ENCODE data around the gene GMNN. TPM values are rescaled to one million over a fixed set of nuclear protein-coding genes. Genes with fewer than 3 reads are reported as not detected.

GMNN gene
- total RNA-seq, 1 donor from 2014 or later: 11.1 TPM

GRCh38 chr6:24796616-24797290 lies 22.0 kb downstream of the GMNN start:
- intact Hi-C loops (cut with DNase I): no loop called here
- no peaks in the 10 kb centered on the region for H3K36me3 ChIP-seq
- H3K27ac ChIP-seq: no peak overlapping the region
- TF ChIP-seq, protein P1, sequence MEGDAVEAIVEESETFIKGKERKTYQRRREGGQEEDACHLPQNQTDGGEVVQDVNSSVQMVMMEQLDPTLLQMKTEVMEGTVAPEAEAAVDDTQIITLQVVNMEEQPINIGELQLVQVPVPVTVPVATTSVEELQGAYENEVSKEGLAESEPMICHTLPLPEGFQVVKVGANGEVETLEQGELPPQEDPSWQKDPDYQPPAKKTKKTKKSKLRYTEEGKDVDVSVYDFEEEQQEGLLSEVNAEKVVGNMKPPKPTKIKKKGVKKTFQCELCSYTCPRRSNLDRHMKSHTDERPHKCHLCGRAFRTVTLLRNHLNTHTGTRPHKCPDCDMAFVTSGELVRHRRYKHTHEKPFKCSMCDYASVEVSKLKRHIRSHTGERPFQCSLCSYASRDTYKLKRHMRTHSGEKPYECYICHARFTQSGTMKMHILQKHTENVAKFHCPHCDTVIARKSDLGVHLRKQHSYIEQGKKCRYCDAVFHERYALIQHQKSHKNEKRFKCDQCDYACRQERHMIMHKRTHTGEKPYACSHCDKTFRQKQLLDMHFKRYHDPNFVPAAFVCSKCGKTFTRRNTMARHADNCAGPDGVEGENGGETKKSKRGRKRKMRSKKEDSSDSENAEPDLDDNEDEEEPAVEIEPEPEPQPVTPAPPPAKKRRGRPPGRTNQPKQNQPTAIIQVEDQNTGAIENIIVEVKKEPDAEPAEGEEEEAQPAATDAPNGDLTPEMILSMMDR (IDR thresholded peaks at IDR 0.05): no peak
- no peaks in the 10 kb centered on the region for H3K9me3 ChIP-seq
- no peaks in the 10 kb centered on the region for H3K27me3 ChIP-seq (ENCODE audit: low read depth)
- H3K4me1 ChIP-seq: no peaks in the 10 kb centered on the region
- ATAC-seq (no peak), DNase-seq (no peak)
- no peak overlapping the region for H3K4me3 ChIP-seq

DNA sequence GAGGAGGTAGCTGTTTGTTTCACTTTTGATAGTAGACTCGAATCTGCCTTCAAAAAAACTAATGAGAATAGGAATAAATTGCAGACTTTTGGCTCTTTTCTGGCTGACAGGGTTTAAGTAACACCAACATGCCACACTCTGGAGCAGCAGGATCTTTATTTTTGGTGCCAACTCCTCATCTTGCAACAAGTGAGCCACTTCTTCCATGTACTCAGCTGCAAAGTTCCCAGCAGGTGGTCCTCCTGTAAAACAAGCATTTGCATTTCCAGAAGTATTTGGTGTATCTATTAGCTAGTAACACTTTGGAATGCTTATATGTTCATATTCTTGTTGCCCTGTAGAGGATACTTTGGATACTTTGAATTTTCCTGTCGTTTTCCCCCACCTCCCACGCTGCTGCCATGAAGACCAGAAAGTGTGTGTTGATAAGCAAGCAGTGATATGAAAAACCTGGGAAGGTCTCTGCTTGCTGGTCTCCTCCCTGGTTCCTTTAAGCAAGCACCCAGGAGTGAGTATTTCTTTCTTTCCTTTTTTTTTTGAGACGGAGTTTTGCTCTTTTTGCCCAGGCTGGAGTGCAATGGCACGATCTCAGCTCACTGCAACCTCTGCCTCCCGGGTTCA lies 23.0 kb downstream of the GMNN start:
- intact Hi-C loops (cut with DNase I): no loop called here
- Histone ChIP-seq H3K27me3 (ENCODE audit: low read depth) (no peaks in the 10 kb centered on the region), H3K9me3 (no peaks in the 10 kb centered on the region), H3K27ac (no peak overlapping the region), H3K36me3 (no peaks in the 10 kb centered on the region), H3K4me1 (no peaks in the 10 kb centered on the region), H3K4me3 (no peak overlapping the region)
- ATAC-seq (peak in 1 of 2 donors; percentile 15), DNase-seq (no peak)
- TF ChIP-seq, protein P1 (IDR thresholded peaks at IDR 0.05): no peak

DNA sequence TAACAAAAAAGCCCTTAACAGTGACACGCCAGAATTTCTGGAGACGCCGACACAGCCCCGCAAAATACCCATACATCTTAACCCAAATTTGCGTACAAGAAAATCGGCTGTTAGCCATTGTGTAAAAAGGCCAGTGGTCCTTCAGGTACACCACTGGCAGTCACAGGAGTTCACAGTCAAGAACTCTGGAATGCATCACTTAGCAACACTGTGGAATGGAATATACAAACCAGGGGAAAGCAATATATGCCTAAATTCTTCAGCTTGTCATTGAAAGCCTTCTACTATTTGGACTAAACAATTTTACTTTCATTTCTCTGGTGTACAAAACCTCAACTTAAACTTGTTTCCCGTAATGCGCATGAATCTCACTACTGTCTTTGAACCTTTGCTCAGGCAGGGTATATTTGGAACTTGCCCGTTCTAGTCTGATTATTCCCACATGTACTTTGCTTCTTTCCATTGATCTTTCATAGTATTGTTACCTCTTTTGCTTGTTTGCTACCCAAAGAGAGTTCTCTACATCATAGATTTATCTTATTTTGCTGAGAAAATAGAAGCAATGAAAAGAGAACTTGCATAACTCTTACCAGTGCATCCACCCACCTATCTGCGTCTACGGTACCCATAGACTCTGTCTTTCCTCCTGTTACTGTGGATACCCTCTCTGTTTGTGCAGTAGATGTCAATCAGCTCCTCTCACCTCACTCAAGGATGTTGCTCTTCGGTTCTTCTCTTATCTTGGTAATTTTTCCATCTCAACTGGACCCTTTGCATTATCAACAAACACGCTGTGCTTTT lies 24.2 kb downstream of the GMNN start, which contains the start of gene ARMH2:
TSS of gene ARMH2 (minus strand) at position 178 of the 801 bp plus-strand sequence. CDS start at position 118, 60 bp downstream.
- TF ChIP-seq, protein P1 (IDR thresholded peaks at IDR 0.05): no peak
- Histone ChIP-seq H3K4me3 (no peak within 1 kb of the TSS), H3K36me3 (no peaks in the 10 kb centered on the region), H3K4me1 (no peaks in the 10 kb centered on the region), H3K27ac (no peak within 1 kb of the TSS), H3K27me3 (ENCODE audit: low read depth) (no peaks in the 10 kb centered on the region), H3K9me3 (no peaks in the 10 kb centered on the region)
- DNase-seq (no peak), ATAC-seq (peak; percentile 66 to 84)
- intact Hi-C loops (cut with DNase I): no loop called here

DNA sequence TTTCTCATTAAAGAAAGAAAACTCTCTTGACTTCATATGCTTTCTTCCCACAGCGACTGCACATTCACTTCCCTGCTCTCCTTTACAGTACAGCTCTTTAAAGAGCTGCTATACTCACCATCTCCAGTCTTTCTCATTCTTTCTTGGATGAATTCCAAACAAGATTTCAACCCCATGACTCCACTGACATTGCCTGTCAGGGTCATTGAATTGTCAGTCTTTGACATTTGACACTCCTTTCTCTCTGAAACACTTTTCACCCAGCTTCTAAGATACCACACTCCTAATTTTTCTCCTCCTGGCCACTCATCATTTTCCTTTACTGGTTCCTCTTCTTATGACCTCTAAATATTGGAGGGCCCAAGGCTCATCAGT lies 24.8 kb downstream of the GMNN start:
- H3K4me1 ChIP-seq: no peaks in the 10 kb centered on the region
- H3K27ac ChIP-seq: no peak overlapping the region
- H3K9me3 ChIP-seq: no peaks in the 10 kb centered on the region
- no peaks in the 10 kb centered on the region for H3K27me3 ChIP-seq (ENCODE audit: low read depth)
- no peak overlapping the region for H3K4me3 ChIP-seq
- ATAC-seq: no peak
- intact Hi-C loops (cut with DNase I): no loop called here
- no peaks in the 10 kb centered on the region for H3K36me3 ChIP-seq
- TF ChIP-seq, protein P1 (IDR thresholded peaks at IDR 0.05): no peak
- DNase-seq: no peak

DNA sequence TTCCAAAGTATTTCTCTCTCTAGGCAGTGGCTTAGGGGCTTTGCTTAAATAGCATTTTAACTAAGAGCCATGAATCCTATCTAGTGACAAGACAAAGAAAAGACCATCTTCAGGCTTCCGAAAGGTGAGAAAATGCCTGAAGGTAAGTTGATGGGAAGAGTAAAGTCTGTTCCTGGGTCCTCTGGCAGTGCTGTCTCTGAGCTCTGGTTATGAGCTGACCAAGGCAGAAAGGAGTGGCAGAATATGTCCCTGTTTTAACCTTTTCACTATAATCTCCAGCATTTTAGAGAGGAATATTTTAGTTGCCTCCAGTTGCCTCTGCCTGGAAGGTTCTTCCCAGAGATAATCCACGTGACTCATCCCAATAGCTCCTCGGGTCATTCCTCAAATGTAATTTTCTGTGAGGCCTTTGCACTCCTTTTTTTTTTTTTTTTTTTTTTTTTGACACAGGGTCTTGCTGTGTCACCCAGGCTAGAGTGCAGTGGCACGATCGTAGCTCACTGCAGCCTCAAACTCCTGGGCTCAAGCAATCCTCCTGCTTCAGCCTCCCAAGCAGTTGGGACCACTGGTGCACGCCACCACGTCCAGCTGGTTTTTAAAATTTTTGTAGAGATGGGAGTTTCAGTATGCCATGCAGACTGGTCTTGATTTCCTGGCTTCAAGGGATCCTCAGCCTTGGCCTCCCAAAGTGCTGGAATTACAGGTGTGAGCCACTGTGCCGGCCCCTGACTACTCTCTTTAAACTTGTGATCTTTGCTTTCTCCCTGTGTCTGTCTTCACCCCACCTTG lies 27.7 kb downstream of the GMNN start:
- Histone ChIP-seq H3K4me1 (no peaks in the 10 kb centered on the region), H3K36me3 (peaks cover 7% of the 10 kb centered on the region), H3K4me3 (no peak overlapping the region), H3K27ac (no peak overlapping the region), H3K9me3 (no peaks in the 10 kb centered on the region), H3K27me3 (ENCODE audit: low read depth) (no peaks in the 10 kb centered on the region)
- intact Hi-C loops (cut with DNase I): no loop called here
- ATAC-seq (no peak), DNase-seq (no peak)
- TF ChIP-seq, protein P1 (IDR thresholded peaks at IDR 0.05): no peak

All from lower lobe of right lung (tissue), 2 donors.